Thoracic aorta (tissue), 2 donors: Measurements from ENCODE around the gene IL31. TPM values are rescaled to one million over a fixed set of nuclear protein-coding genes. Genes with fewer than 3 reads are reported as not detected.

Experiments used
- ATAC-seq: fragments of 150-250 bp; one replicate; pipeline ENCODE4 v1.8.0; 2017; ENCODE audit warnings: low read depth; ENCODE audit not compliant: insufficient number of reproducible peaks, low FRiP score
- DNase-seq: peaks from one replicate; pipeline ENCODE4 v3.0.0-alpha.2; 2020; ENCODE audit warnings: low spot score
- H3K27ac ChIP-seq, 2 donors: fragments of 200-600 bp; sonication (generic); 1 replicate in 1 of 2; 2 replicates in 1 of 2; pipeline ENCODE4 v1.5.1; 2016; ENCODE audit warnings: mild to moderate bottlenecking in 2 of 2, moderate library complexity in 2 of 2
- H3K27me3 ChIP-seq: fragments of 200-600 bp; sonication (generic); replicated peaks from 2 replicates; pipeline ENCODE4 v1.6.0; 2016; ENCODE audit warnings: mild to moderate bottlenecking; ENCODE audit not compliant: insufficient read depth
- H3K36me3 ChIP-seq: fragments of 200-600 bp; sonication (generic); one replicate; pipeline ENCODE4 v1.5.1; 2016
- H3K4me1 ChIP-seq, 2 donors: fragments of 200-600 bp; sonication (generic); 1 replicate in 1 of 2; 2 replicates in 1 of 2; pipeline versions ENCODE4 v1.5.1 to v1.6.0; 2016; ENCODE audit warnings: low read depth in 2 of 2, mild to moderate bottlenecking in 1 of 2; ENCODE audit not compliant: control insufficient read depth in 1 of 2
- H3K4me3 ChIP-seq: fragments of 200-600 bp; sonication (generic); 2 replicates; pipeline ENCODE4 v1.5.1; 2016; ENCODE audit warnings: mild to moderate bottlenecking
- H3K9me3 ChIP-seq: fragments of 200-600 bp; sonication (generic); 2 replicates; pipeline ENCODE4 v1.5.1; 2016
- CTCF ChIP-seq: fragments of 200-600 bp; sonication (generic); IDR thresholded peaks from one replicate; pipeline ENCODE4 v1.5.1; 2019; ENCODE audit warnings: antibody characterized with exemption
- total RNA-seq, 2 donors: library from RNA; depleted of rRNA; stranded (reverse); fragments of >200 nt; gene quantifications; one replicate each; pipeline versions ENCODE4 v1.1.0 to v1.2.3, GENCODE V29; 2016

Gene IL31
- total RNA-seq, 2 donors from 2014 or later: not detected

GRCh38 chr12:122139266-122139665, 34.8 kb downstream of the IL31 start:
- ATAC-seq: no peak
- DNase-seq: no peak
- H3K9me3 ChIP-seq: no peaks in the 10 kb centered on the region
- no peaks in the 10 kb centered on the region for H3K27me3 ChIP-seq
- no peak for TF ChIP-seq CTCF
- H3K4me1 ChIP-seq: no peaks in the 10 kb centered on the region
- peaks cover 60% of the 10 kb centered on the region for H3K36me3 ChIP-seq
- H3K4me3 ChIP-seq: no peak overlapping the region
- no peak overlapping the region for H3K27ac ChIP-seq

- no peak for TF ChIP-seq CTCF
- DNase-seq (no peak), ATAC-seq (no peak)
- H3K36me3 ChIP-seq: peaks cover 61% of the 10 kb centered on the region
- H3K4me1 ChIP-seq: no peaks in the 10 kb centered on the region
- no peak overlapping the region for H3K4me3 ChIP-seq
- H3K27me3 ChIP-seq: no peaks in the 10 kb centered on the region
- no peak overlapping the region for H3K27ac ChIP-seq
- no peaks in the 10 kb centered on the region for H3K9me3 ChIP-seq
Observed at GRCh38 chr12:122138616-122139015, 35.4 kb downstream of the IL31 start.

- no peaks in the 10 kb centered on the region for H3K27me3 ChIP-seq
- no peak overlapping the region for H3K4me3 ChIP-seq
- DNase-seq (no peak), ATAC-seq (no peak)
- TF ChIP-seq CTCF: no peak
- peaks cover 61% of the 10 kb centered on the region for H3K36me3 ChIP-seq
- H3K27ac ChIP-seq: no peak overlapping the region
- H3K9me3 ChIP-seq: no peaks in the 10 kb centered on the region
- no peaks in the 10 kb centered on the region for H3K4me1 ChIP-seq
Observed at GRCh38 chr12:122138181-122138580, 35.8 kb downstream of the IL31 start.

- Histone ChIP-seq H3K4me3 (no peak overlapping the region), H3K36me3 (peaks cover 61% of the 10 kb centered on the region), H3K4me1 (no peaks in the 10 kb centered on the region), H3K9me3 (no peaks in the 10 kb centered on the region), H3K27ac (no peak overlapping the region), H3K27me3 (no peaks in the 10 kb centered on the region)
- no peak for ATAC-seq
- no peak for DNase-seq
- TF ChIP-seq CTCF: no peak
Observed at GRCh38 chr12:122137681-122138080, 36.3 kb downstream of the IL31 start.

- Histone ChIP-seq H3K36me3 (peaks cover 61% of the 10 kb centered on the region), H3K27ac (no peak overlapping the region), H3K27me3 (no peaks in the 10 kb centered on the region), H3K4me1 (no peaks in the 10 kb centered on the region), H3K9me3 (no peaks in the 10 kb centered on the region), H3K4me3 (no peak overlapping the region)
- DNase-seq: no peak
- no peak for TF ChIP-seq CTCF
- no peak for ATAC-seq
Observed at GRCh38 chr12:122137229-122137628, 36.8 kb downstream of the IL31 start.
